AG08395 (cell line): ENCODE data around the gene P3H3.
"Not testable (repeated sequence)": the region's sequence is repeated elsewhere in the genome, so short reads cannot be mapped to it uniquely, and the experiment has no call there.

Experiments used
- DNase-seq: peaks from one replicate; pipeline ENCODE4 v3.0.0; 2012; ENCODE audit warnings: mixed read lengths, low spot score

P3H3 gene

DNA sequence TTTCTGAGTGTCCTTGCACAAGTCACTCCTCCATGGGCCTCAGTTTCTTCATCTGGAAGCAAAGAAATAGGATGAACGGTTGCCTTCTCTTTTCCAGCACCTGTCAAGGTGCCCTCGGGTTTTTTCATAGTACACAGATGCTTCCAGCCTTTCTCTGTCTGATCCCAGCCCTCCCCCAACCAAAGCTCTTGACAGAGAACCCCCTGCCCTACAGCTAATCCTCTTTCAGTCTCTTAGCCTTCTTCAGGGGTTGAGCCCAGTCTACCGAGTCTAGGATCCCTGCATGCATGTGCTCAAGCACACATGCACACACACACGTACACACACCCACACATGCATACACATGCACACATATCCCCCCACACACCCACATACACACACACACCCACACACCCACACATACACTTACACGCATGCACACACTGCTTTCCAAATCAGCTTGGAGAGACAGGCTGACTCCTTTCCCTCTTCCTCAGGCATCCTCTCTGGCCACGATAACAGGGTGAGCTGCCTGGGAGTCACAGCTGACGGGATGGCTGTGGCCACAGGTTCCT, 18.2 kb downstream of the P3H3 start:
- DNase-seq: no peak

DNA sequence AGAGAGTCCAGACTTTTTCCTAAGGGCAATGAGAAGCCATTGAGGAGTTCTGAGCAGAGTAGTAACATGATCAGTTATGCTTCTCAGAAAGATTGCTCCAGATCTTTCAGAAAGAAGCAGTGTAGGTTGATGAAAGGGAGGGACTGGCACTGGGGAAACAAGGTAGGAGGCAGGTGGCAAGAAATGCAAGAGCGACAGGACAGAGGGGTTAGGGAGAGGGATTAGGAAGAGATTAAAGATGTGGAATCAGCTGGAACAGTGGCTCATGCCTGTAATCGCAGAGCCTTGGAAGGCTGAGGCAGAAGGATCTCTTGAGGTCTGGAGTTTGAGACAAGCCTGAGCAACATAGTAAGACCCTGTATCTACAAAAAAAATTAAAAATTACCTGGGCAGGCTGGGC, 19.5 kb downstream of the P3H3 start:
- DNase-seq: no peak

DNA sequence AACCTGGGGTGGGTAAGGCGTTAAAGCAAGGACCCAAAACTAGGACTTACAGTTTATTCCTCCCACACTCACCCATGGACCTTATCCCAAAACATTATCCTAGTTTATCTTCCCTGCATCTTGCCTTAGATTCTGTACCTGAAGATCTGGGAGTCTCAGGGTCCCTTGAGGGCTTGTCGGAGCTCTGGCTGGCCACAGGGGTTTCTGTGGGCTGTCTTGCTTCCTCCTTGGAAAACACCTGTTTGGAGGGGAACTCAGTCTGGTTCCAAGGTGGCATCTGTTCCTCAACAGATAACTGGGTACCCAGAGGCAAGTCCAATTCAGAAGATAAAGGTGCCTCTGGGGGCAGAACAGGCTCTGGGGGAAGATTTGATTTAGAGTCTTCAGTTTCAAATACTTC, 21.2 kb downstream of the P3H3 start:
- no peak for DNase-seq

DNA sequence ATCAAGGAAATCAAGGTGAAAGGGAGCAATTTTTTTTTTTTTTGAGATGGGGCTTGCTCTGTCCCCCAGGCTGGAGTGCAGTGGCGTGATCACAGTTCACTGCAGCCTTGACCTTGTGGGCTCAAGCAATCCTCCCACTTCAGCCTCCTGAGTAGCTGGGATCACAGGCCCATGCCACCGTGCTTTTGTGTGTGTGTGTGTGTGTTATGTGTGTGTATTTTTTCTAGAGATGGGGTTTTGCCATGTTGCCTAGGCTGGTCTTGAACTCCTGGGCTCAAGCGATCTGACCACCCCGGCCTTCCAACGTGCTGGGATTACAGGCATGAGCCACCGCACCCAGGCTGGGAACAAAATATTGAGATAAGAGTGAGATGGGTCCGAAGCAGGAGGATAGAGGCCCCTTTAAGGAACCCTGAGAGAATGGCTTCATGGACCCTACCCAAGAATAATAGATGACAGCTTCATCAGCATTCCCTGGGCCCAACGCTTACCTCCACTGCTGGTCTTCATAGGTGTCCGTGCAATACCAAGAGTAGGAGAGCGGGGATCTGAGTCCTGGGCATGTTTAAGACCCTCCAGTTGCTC, 21.9 kb downstream of the P3H3 start:
- no peak for DNase-seq

DNA sequence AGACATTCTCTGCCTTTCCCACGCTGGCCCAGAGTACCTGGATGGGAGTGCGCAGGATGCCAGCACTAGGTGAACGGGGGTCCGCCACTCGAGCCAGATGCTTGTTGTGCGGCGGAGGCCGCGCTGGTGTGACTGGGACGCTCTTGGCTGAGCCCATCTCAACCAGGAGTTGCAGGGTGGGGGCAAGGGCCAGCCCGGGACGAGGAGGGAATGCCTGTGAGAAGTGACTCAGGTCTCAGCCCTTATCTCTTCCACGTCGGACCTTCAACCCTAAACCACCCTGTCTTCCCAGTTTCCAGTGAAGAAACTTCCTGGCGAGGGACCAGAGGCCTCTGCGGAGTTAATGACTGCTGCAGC, 22.6 kb downstream of the P3H3 start:
- DNase-seq: no peak

DNA sequence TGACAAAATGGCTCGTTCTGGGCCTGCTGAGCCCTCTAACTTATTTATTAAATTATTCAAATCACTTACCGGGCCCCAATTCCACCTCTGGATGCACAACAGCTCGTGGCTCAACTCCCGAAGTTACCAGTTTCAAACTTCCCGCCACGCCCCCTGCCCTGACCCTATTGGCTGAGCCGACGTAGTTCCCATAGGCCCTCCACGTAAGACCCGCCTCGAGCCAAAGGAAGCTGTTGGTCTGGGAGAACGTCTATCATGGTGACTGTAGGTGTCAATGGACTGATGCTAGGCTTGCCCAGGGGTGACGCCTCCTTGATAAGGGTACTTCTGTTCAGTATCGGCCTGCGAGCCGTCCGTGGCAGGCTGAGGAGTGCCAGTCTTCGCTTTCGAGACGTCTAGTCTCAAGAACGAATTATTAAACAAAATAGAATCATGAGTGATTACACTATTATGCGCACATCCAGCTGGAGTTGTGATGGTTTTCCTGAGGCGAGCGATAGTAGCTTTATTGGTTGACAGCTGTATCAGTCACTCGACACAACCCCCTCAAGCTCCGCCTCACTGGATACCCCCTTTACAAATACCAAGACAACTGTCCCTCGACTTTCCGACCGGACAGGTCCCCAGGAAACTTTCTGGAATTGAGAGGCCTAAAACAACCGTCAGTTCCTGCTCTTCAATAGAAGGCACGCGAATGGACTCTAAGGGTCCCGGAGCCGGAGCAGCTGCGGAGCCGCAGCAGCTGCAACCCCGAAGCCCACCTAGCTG, 23.1 kb downstream of the P3H3 start, which contains the start of gene CDCA3:
CDCA3 (minus strand) TSS at position 134 of the 768 bp plus-strand sequence. CDS start 334 bp downstream, outside the sequence.
- DNase-seq: peak; percentile 100

DNA sequence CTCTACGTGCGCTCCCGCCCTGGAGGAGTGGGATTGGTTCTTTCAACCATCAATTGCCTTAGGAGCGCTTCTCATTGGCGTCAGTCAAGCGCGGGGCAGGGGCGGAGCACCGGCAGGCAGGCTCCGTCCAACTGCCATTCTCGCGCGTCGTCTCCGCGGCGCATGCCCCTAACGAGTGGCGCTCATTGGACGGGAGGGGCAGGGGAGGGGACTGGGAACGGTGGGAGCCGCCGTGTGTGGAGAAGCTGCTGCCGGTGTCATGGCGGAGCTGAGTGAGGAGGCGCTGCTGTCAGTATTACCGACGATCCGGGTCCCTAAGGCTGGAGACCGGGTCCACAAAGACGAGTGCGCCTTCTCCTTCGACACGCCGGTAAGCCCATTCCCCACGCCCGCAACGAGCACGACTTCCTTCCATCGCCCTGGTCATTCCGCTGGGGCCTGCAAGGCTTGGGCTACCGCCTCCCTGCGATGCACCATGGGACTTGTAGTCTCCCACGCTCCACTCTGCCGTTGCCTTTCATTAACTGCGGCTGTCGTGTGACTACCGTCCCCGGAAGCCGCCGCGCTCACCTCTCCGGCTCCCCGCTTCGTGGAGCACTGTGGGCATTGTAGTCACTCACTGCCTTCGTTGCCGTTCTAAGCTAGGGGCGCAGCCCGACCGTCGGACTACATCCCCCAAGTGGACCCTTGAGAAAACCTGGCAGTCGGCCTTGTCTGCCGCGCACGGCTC, 23.9 kb downstream of the P3H3 start, which contains the start of gene USP5:
USP5 (plus strand) TSS at position 230 of the 730 bp plus-strand sequence; CDS start at position 260, 30 bp downstream.
- peak; percentile 99 for DNase-seq

DNA sequence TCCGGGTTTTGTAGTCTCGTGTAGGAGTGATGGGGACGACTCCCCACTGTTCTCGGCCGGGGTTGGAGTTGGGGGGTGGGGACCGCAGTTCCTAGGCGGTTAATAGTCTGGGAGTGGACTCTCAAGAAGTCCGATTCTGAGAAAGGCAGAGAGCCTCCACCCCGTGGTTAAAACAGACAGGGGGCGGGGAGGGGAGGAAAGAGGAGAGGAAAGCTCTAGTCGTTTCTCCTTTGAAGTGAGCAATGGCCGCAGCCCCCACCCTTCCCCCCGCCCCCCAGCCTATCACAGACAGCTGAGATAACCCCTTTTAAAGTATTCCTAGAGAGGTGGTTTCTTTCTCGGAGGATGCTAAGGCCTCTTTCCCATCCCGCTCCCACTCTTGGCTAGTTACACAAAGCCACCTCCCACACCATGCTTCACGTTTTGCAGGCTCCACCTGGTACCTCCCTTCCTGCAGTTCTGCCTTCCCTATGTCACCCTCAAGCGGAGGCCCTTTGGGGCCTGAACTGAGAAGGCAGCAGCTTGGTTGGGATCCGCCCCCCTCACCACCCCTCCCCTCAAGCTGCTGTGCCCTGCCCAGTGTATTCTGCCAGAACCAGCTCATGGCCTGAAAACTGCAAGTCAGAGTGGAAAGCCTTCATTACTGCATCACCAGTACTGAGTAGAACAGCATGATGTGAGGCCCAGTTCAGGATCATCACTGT, 24.6 kb downstream of the P3H3 start:
- peak; percentile 75 for DNase-seq

DNA sequence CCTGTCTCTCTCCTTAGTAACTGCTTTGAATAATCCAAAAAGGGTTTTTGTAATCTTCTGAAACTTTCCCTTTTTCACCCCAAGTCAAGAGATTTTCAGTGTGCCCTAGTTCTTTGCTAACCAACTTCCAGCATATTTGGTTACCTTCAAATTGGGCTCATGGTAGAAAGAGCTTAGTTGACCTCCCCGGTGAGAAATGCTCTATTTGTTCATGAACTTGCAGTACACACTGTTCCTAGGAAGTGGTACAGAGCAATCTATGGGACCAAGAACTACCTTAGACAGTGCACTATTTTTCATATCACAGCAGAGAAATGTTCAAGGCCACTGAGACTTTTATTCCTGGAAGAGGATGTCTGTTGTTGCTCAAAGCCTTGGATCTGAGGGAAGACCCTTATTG, 25.4 kb downstream of the P3H3 start:
- DNase-seq: no peak

DNA sequence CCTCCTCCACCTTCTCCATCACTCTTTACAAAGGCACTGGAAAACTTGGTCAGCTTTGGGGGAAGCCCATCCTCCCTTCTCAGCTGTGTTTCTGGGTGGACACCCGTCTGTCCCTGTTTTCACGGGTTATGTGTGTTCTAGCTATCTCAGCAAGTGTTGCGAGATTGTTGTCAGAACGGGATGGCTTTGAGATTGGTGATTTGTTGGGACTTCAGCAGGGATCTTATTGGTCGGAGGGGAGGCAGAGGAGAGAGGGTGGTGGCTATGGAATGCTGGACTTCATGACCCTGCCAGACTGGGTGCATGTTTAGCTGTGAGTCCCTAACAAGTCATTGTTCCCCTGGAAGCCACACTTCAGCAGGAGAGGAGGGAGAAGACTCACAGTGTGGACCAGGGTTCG, 25.8 kb downstream of the P3H3 start:
- no peak for DNase-seq

DNA sequence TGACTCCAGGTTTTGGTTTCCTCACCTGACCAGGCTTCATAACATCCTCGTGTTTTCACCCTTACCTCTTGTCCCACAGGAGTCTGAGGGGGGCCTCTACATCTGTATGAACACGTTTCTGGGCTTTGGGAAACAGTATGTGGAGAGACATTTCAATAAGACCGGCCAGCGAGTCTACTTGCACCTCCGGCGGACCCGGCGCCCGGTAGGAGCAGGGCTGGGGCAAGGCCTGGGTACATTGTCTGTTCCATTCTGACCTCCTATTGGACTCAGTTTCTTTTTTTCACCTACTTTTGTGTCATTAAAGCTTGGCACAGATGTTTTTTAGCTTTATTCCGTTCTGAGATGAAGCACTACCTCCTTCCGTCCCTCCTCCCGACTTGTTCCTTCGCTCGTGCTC, 27.1 kb downstream of the P3H3 start:
- no peak for DNase-seq

DNA sequence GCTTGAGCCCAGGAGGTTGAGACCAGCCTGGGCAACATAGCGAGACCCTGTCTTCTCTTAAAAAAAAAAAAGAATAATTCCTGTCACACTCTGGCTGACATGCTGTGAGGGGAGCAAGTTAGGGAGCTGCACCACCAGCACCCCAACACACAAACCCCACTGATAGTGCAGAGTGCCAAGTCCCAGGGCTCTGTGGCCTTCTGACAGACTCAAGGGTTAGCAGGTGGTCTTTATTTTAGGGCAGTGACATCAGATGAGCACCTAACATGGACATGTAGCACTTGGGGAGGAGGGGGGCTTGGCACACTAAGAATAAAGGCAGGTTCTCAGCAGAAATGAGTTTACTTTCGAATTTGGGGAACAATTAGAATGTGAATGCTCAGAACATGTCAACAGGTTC, 30.6 kb downstream of the P3H3 start:
- DNase-seq: no peak

DNA sequence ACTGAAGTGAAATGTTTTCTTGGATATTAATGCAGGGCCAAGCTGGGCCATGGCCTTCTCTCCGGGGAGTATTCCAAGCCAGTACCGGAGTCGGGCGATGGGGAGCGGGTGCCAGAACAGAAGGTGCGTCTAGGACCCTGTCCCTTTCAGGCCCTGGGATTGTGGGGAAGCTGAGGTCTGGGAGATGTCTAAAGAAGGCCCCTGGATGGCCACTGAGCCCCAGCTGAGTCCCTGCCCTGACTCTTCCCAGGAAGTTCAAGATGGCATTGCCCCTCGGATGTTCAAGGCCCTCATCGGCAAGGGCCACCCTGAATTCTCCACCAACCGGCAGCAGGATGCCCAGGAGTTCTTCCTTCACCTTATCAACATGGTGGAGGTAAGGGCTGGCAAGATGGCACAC, 31.9 kb downstream of the P3H3 start:
- DNase-seq: no peak

DNA sequence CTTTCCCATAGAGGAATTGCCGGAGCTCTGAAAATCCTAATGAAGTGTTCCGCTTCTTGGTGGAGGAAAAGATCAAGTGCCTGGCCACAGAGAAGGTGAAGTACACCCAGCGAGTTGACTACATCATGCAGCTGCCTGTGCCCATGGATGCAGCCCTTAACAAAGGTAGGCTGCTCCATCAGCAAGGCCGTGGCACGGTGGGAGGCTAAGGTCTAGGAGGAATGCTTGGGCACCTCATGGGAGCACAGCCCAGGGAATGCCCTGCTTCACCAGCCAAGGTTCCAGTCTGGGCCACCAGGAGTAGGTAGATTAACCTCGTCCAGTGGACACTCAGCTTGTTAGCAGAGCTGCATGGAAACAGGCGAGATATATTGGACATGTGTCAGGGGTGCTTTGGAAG, 32.7 kb downstream of the P3H3 start:
- DNase-seq: no peak

DNA sequence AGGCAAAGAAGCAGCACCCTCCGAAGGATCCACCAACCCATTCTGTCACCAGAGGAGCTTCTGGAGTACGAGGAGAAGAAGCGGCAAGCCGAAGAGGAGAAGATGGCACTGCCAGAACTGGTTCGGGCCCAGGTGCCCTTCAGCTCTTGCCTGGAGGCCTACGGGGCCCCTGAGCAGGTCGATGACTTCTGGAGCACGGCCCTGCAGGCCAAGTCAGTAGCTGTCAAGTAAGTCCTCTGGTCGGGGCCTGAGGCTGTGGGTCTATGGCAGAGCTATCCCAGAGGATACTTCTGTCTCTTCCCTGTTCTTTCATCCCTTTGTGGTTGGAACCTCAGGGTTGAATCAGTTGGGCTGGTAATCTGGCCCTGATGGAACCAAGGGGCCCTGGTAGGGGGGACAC, 33.2 kb downstream of the P3H3 start:
- no peak for DNase-seq

DNA sequence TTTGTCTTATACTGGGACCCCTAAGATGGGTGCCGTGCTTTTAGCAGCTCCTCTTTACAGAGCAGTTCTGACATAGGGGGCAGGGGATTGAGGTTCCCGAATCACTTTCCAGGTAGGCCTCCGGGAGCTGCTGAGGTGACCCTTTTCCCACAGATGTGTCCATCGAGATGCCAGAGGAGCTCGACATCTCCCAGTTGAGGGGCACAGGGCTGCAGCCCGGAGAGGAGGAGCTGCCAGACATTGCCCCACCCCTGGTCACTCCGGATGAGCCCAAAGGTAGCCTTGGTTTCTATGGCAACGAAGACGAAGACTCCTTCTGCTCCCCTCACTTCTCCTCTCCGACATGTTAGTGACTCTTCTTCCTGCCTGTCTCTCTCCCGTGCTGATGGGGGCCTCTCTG, 34.8 kb downstream of the P3H3 start:
- no peak for DNase-seq

DNA sequence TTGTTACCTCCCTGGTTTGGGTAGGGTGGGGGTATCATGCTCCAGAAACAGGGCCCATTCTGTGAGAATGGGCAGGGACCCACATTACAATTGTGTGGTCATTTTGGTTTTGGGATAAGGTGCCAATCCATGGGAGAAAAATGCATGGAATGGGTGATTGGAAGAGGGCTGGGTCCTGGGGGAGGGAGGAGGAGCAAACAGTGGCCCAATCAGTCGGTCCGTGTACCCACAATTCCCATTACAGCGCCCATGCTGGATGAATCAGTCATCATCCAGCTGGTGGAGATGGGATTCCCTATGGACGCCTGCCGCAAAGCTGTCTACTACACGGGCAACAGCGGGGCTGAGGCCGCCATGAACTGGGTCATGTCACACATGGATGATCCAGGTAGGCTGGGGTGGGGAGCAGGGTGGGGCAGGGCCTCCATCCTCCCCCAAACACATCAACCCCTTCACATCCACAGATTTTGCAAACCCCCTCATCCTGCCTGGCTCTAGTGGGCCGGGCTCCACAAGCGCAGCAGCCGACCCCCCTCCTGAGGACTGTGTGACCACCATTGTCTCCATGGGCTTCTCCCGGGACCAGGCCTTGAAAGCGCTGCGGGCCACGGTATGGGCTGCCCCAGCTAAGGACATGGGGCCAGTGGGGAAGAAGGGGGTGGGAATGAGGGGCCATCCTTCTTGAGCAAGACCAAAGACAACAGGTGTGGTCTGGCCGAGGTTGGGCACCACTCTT, 35.5 kb downstream of the P3H3 start:
- DNase-seq: peak; percentile 19

DNA sequence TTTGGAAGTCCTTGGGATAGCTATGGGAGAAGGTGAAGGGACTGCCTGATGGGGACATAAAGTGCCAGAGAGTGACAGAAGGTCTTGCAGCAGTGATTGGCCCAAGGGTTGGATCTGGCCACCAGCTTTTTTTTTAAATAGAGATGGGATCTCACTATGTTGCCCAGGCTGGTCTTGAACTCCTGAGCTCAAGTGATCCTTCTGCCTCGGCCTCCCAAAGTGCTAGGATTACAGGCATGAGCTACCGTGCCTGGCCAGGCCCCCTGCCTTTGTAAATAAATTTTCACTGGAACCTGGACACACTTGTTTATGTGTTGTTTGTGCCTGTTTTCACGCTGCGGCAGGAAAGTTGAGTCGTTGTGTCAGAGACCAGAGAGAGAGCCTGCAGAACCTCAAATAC, 37.1 kb downstream of the P3H3 start:
- not testable (repeated sequence) for DNase-seq

DNA sequence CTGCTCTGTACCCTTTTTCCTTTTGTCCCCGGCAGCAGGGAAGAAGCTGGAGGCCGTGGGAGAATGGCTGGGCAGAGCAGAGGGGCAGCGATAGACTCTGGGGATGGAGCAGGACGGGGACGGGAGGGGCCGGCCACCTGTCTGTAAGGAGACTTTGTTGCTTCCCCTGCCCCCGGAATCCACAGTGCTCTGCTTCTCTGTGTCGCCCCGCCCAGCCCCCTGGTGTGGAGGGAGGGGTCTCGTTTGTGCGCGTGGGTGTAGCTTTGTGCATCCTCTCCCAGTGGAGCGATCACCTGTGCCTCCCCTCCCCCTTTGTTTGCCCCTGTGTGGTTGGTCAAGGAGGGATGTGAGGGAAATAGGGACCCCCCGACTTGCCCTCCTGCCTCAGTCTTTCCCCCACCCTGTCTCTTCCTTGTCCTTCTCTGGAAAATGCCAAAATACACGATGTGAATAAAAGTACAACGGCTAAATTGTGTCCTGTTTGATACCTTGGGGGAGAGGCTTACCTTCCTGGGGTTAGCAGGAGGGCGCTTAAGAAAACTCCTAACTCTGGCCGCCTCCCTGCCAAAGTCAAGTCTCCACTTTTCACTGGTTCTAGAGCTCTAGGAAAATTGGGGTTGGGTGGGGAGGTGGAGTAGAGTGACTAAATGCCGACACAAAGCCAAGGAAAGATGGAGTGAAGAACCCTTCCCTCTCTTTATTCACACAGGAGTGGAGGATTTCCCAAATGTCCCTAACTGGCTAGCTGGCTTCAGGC, 38.1 kb downstream of the P3H3 start:
- DNase-seq: no peak

DNA sequence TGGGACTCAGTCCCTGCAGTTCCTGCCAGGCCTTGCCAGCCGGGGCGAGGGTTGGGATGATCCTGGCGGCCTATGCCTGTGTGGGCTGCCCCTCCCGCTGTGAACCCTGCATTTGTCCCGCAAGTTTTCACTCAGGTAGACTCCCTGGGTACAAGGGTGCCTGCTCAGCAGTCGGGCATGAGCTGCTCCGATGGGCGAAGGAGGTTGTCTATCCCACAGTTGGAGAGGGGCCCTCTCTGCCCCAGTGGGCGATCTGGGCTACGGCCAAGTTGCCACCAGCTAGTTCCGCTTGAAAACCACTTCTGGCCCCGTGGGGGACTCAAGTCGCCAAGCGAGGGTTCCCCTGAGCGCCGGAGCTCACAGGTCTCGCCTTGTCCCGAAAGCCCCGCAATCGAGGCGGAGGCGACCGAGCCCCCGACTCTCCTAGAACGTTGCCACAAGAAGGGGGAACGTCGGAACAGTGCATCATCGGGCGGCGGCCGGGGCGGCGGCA, 38.8 kb downstream of the P3H3 start:
- DNase-seq: no peak
